GM19324 (cell line): Measurements from ENCODE around the gene EPGN.
"Not testable (repeated sequence)": the region's sequence is repeated elsewhere in the genome, so short reads cannot be mapped to it uniquely, and the experiment has no call there.

ENCODE experiments used
- ATAC-seq: cut with Tn5 transposase; IDR thresholded peaks from one replicate; pipeline ENCODE4 v1.9.1; 2021; ENCODE audit warnings: mild to moderate bottlenecking, moderate library complexity; ENCODE audit not compliant: unreplicated experiment, low FRiP score

EPGN gene

DNA sequence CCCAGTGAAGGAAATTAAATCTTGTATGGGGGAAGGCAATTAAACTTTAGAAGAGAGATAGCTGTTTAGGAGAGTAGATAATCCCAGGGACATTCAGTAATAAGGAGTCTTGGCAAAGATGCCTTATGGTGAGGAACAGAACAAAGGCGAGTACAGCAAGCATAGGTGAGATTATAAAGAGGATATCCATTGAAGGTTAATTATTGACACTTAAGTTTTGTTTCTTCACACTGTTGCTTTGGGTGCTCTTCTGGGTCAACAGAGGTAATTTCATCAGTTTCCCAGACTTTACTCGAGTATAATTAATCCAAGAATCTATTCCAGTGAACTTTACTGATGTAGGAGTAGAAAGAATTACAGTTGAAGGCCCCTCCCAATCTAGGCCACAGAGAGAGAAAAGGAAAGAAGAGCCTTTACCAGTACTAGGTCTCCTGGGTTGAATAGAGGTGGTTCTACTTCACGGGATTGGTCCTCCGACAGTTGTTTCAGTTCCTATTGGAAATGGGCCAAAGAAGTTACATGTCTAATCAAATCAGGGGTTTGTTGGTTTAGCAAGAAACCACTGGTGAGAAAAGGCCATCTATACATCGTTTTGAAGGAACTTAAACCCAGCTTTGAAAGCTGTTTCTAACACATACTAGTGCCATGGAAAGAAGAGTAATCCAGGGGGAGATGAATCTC is 27.2 kb downstream of the EPGN start:
- ATAC-seq = peak; percentile 78

DNA sequence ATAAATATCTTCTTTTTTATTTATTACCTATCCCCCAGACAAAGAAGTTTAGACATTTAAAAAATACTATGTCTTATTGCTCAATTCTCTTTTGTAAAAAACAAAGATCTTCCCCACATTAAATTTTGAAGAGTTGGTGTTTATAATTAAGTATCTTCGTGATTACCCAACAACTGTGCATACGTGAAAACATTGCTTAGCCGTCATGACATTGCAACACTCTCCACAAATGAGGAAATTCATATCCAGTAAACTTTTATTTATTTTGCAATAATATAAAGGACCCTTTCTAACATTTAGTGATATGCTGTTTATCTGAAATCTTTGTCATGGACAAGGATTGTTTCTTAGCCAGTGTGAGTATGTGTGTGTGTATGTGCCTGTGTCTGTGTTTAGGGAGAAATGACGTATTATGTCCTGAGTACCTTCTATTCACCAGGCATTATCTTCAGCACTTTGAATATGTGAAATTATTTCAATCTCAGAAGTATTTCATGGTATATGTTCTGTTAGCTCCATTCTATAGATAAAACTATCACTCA is 30.6 kb downstream of the EPGN start:
- no peak for ATAC-seq

DNA sequence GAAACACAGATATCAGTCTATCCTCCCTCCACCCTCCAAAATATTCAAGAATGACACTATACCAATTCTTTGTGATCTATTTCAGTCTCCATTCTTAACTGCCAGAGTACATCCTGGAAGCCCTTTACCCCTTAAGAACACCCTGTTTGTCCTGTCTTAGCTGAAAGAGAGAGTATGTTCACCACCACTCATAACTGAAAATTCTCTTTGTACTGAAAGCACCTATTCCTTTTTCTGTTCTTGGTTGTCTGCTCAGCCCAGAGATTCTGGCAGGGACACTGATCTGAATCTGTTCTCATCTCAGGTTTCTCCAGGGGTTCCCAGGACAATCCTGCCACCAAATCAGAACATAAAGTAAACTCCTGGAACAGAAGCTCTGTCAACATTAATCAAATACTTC is 31.2 kb downstream of the EPGN start:
- peak; percentile 66 for ATAC-seq

DNA sequence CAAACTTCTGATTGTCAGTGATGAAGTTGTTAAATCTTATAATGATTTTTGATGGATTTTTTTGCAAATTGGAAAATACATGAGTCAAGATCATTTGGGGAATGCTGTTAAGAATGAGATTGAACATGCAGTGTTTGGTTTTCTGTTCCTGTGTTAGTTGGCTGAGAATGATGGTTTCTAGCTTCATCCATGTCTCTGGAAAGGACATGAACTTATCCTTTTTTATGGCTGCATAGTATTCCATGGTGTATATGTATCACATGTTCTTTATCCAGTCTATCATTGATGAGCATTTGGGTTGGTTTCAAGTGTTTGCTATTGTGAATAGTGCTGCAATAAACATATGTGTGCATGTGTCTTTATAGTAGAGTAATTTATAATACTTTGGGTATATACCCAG is 32.2 kb downstream of the EPGN start:
- ATAC-seq = not testable (repeated sequence)

DNA sequence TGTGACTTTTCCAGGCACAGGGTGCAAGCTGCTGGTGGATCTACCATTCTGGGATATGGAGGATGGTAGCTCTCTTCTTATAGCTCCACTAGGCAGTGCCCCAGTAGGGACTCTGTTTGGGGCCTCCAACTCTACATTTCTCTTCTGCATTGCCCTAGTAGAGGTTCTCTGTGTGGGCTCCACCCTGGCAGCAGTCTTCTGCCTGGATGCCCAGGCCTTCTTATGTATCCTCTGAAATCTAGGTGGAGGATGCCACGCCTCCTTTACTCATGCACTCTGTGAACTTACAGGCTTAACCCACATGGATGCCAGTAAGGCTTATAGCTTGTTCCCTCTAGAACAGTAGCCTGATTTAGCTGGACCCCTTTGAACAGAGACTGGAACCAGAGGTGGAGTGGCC is 35.8 kb downstream of the EPGN start:
- ATAC-seq = no peak

DNA sequence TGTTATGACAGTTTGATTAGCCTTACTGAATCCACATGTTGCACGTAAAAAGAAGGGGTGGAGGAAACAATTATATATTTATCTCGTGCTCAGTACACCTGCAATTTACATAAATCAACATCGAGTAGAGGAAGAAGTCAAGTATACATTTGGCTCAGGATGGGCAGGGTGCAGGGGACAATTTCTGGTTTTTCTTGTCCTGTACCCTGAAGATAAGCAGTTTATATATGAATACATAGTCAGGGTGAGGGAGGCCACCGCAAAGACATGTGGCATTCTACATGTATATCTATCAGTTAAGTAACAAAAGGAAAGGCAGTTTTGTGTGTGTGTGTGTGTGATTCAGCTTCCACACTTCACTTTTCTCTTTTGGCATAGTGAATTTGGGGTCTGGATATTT is 45.6 kb downstream of the EPGN start:
- no peak for ATAC-seq

DNA sequence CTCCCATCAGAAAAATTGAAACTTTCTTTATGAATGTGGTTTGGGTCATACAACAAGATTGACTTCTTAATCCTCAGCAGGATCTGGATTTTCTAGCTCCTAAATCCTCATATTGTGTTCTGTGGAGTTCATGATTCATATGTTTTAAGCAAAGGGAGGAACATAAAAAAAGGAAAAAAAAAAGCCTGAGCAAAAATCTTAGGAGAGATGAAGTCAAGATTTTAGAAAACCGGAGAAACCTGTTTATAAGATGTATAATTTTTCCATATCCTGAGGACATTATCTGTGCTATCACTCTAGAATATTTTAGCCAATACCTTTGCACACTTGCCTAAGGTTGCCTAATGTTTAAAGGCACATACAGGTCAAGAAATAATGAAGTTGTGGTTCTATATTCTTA is 49.7 kb downstream of the EPGN start:
- ATAC-seq = no peak

DNA sequence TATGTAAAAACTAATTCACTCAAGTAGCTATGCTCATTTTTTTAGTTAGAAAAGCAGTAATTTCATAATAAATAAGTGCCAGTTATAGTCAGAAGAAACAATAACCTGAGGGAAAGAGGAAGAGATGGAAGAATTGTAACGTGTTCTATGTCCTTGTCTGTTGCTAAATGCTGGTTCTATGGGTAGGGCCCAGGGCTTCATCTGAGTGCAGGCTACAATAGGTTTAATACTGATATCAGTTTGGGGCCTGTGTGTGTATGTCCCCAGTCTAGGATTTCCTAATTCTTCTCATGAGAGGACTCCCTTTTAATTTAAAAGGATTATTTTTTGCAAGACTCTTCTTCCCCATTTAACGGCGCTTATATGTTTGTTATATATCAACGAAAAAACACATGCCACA is 53.4 kb downstream of the EPGN start:
- ATAC-seq = no peak

DNA sequence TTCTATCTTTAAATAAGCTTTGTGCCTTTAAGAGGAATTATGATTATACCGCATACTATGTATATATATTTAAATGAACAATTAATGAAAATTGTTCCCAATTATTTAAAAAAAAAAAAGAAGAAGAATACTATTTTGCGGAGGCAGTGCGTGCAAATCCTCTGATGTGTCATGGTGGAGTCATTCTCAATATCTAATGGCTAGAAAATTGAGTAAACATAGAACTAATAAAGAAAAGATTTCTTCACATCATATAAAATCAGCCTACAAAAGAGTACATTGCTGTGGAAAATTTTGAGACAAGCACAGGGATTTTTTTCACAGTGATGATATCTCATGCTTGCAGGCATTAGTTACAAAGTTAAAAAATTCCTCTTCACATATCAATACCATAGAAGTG is 54.1 kb downstream of the EPGN start:
- no peak for ATAC-seq

DNA sequence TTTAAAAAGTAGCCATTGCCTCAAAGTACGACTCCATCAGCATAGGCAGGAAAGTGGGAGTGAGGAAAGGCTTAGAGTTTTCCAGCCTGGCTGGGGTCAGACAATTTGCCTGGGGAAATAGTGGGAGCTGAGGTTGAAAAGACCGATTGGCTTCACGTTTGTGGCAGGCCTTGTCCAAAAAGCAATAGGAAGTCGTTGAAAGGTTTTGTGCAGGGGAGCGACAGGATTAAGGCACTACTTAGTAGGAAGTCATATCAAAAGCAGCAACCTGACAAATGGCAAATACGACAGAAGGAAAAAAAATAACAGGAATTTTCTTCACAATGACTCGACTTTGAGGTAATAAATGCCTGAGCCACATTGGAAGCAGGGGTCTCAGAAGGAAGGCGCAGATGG is 56.0 kb downstream of the EPGN start:
- ATAC-seq = no peak

DNA sequence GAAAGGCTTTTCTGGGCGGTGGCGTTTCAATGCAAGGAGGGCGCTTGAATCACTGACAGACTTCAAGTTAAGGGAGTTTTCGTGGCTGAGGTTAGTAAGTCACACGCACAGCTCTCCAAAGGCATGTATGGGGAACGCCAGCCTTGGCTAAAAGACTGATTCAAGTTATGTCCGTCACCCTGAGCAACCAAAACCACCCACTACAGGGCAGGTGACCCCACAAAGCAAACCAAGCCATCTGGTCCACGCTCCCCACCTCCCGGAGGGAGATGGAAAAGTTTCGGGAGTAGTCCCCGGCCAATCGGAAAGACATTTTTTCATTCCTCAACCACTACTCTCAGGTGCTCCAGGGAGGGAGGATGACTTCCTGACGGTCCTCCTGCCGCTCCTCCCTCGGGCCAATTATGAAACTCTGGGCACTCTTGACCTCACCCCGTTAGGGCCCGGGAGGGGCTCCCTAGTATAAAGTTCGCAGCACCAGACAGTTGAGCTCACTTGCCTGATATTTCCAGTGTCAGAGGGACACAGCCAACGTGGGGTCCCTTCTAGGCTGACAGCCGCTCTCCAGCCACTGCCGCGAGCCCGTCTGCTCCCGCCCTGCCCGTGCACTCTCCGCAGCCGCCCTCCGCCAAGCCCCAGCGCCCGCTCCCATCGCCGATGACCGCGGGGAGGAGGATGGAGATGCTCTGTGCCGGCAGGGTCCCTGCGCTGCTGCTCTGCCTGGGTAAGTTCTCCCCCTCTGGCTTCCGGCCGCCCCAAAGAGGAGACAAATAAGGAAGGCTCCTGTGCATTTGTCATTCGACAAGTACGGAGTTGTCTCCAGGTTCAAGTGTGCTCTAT is 56.6 kb downstream of the EPGN start, which contains the start of gene EREG:
EREG (plus strand) TSS at position 494 of the 840 bp plus-strand sequence; CDS start at position 658, 164 bp downstream.
- peak; percentile 36 for ATAC-seq

DNA sequence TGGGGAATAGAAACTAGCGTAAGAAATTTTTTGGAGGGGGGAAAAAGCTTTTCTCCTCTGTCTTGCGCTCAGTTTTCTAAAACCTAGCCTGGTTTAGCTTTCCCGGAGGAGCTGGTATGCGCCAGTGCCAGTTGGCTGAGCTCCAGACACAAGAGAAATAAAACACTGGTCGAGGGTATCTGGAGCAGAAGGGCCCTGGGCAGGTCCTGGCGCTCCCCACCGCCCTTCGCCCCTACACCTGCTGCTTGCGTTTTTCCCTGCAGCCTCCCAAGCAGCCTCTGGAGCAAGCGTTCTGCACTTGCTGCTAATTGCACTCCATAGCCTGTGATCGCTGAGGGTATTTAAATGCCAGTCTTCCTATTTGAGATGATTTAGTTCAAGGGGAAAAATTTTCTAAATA is 57.5 kb downstream of the EPGN start:
- no peak for ATAC-seq
